Upper lobe of left lung (tissue), 4 donors: ENCODE data around the gene NMUR1.

Source experiments
- EP300 ChIP-seq, 4 donors: sonication (generic); formaldehyde crosslinking; IDR thresholded peaks; one replicate each; pipeline ENCODE4 v1.5.1; 2017; ENCODE audit warnings: antibody characterized with exemption in 4 of 4, control low read depth in 2 of 4
- POLR2A ChIP-seq, 4 donors: fragments of 450-650 bp; IDR thresholded peaks; one replicate each; pipeline ENCODE4 v1.5.1; 2016 to 2017; ENCODE audit warnings: antibody characterized with exemption in 4 of 4, mild to moderate bottlenecking in 2 of 4
- TF ChIP-seq, protein P1 (sequence below), 6 experiments: fragments of 450-650 bp in 4 of 6; fragments of 200-600 bp in 2 of 6; sonication (generic) in 2 of 6; IDR thresholded peaks; one replicate each; pipeline ENCODE4 v1.5.1; 2016 to 2019; ENCODE audit warnings: antibody characterized with exemption in 6 of 6

DNA sequence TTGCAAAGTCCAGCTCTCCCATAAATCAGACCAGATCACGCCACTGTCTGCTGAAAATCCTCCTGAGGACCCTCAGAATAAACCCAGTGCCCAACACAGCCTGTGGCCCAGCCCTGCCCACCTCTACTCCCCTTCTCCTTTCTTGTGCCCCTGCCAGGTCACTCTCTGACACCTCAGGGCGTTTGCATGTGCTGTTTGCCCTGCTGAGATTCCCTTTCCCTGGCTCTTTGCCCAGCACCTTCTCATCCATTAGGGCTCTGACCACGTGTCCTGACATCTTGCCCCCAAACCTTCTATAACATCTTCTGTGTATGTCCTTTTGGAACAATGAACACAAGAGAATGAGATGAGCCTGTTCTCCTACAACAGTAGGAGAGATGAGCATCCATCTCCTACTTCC, 18.5 kb upstream of the NMUR1 start:
- TF ChIP-seq POLR2A (IDR thresholded peaks at IDR 0.05) (no peak), EP300 (IDR thresholded peaks at IDR 0.05) (no peak)
- TF ChIP-seq, protein P1, sequence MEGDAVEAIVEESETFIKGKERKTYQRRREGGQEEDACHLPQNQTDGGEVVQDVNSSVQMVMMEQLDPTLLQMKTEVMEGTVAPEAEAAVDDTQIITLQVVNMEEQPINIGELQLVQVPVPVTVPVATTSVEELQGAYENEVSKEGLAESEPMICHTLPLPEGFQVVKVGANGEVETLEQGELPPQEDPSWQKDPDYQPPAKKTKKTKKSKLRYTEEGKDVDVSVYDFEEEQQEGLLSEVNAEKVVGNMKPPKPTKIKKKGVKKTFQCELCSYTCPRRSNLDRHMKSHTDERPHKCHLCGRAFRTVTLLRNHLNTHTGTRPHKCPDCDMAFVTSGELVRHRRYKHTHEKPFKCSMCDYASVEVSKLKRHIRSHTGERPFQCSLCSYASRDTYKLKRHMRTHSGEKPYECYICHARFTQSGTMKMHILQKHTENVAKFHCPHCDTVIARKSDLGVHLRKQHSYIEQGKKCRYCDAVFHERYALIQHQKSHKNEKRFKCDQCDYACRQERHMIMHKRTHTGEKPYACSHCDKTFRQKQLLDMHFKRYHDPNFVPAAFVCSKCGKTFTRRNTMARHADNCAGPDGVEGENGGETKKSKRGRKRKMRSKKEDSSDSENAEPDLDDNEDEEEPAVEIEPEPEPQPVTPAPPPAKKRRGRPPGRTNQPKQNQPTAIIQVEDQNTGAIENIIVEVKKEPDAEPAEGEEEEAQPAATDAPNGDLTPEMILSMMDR (IDR thresholded peaks at IDR 0.05): no peak
